Esophagus squamous epithelium (tissue), 4 donors: ENCODE data around the gene GPRASP1.
"Not testable (repeated sequence)": the region's sequence is repeated elsewhere in the genome, so short reads cannot be mapped to it uniquely, and the experiment has no call there.

Source experiments
- POLR2A ChIP-seq, 4 donors: fragments of 450-650 bp; IDR thresholded peaks; one replicate each; pipeline ENCODE4 v1.6.1; 2017; ENCODE audit warnings: antibody characterized with exemption in 4 of 4, mild to moderate bottlenecking in 4 of 4, moderate library complexity in 3 of 4
- TF ChIP-seq, protein P1 (sequence below), 6 experiments: fragments of 450-650 bp in 4 of 6; fragments of 200-600 bp in 2 of 6; sonication (generic) in 2 of 6; IDR thresholded peaks; one replicate each; pipeline ENCODE4 v1.5.1; 2016 to 2019; ENCODE audit warnings: antibody characterized with exemption in 6 of 6, mild to moderate bottlenecking in 4 of 6, moderate library complexity in 4 of 6

DNA sequence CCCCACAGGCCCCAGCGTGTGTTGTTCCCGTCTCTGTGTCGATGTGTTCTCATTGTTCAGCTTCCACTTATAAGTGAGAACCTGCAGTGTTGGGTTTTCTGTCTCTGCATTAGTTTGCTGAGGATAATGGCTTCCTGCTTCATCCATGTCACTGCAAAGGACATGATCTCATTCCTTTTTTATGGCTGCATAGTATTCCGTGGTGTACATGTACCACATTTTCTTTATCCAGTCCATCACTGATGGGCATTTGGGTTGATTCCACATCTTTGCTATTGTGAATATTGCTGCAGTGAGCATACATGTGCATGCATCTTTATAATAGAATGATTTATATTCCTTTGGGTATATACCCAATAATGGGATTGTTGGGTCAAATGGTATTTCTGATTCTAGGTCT is 12.5 kb downstream of the GPRASP1 start:
- TF ChIP-seq POLR2A (IDR thresholded peaks at IDR 0.05) = not testable (repeated sequence)
- TF ChIP-seq, protein P1, sequence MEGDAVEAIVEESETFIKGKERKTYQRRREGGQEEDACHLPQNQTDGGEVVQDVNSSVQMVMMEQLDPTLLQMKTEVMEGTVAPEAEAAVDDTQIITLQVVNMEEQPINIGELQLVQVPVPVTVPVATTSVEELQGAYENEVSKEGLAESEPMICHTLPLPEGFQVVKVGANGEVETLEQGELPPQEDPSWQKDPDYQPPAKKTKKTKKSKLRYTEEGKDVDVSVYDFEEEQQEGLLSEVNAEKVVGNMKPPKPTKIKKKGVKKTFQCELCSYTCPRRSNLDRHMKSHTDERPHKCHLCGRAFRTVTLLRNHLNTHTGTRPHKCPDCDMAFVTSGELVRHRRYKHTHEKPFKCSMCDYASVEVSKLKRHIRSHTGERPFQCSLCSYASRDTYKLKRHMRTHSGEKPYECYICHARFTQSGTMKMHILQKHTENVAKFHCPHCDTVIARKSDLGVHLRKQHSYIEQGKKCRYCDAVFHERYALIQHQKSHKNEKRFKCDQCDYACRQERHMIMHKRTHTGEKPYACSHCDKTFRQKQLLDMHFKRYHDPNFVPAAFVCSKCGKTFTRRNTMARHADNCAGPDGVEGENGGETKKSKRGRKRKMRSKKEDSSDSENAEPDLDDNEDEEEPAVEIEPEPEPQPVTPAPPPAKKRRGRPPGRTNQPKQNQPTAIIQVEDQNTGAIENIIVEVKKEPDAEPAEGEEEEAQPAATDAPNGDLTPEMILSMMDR (IDR thresholded peaks at IDR 0.05) = not testable (repeated sequence)
